IMR-90 (cell line): ENCODE measurements around the gene PCDHGA2. TPM values are rescaled to one million over a fixed set of nuclear protein-coding genes. Genes with fewer than 3 reads are reported as not detected.
"Not testable (repeated sequence)": the region's sequence is repeated elsewhere in the genome, so short reads cannot be mapped to it uniquely, and the experiment has no call there.

ENCODE experiments used
- ATAC-seq: fragments of 200-7000 bp; cut with Tn5 transposase; 2 replicates; pipeline ENCODE4 v1.9.1; 2020; ENCODE audit warnings: low read depth, mild to moderate bottlenecking, moderate library complexity
- BruUV-seq: library from RNA; stranded (reverse); fragments of 400-500 nt; replicated peaks from 2 replicates; lab custom pipeline; 2021; lab: Mats Ljungman, UMichigan
- CTCF ChIA-PET: fragments of 300-600 bp; formaldehyde crosslinking; extraction: SDS; loops from one replicate; lab custom pipeline; 2021; ENCODE audit warnings: antibody characterized with exemption; lab: Yijun Ruan, JAX
- POLR2A ChIA-PET: fragments of 300-600 bp; sonication (Branson Sonifier 250); formaldehyde crosslinking; loops from one replicate; lab custom pipeline; 2022; ENCODE audit warnings: antibody characterized with exemption; ENCODE audit not compliant: unreplicated experiment; lab: Charles Lee
- DNase-seq: peaks from one replicate; pipeline ENCODE4 v3.0.0; 2013
- H2AFZ ChIP-seq: replicated peaks from 2 replicates; pipeline ENCODE3; 2013; ENCODE audit warnings: low read length, mild to moderate bottlenecking; ENCODE audit not compliant: poor library complexity
- H2AK5ac ChIP-seq: 2 replicates; pipeline ENCODE4 v1.6.1; 2013; ENCODE audit warnings: low read depth, low read length, inconsistent platforms
- H2AK9ac ChIP-seq: replicated peaks from 2 replicates; pipeline ENCODE3; 2013; ENCODE audit warnings: mild to moderate bottlenecking, low read depth, low read length, moderate library complexity; ENCODE audit not compliant: poor library complexity
- H2BK120ac ChIP-seq: 2 replicates; pipeline ENCODE4 v1.6.1; 2013; ENCODE audit warnings: low read depth, low read length, inconsistent platforms
- H2BK15ac ChIP-seq: 3 replicates; pipeline ENCODE4 v1.6.1; 2013; ENCODE audit warnings: low read depth, low read length, inconsistent platforms
- H2BK20ac ChIP-seq: 2 replicates; pipeline ENCODE4 v1.6.1; 2013; ENCODE audit warnings: low read depth, mild to moderate bottlenecking, inconsistent platforms, low read length, moderate library complexity
- H2BK5ac ChIP-seq: 2 replicates; pipeline ENCODE4 v1.6.1; 2013; ENCODE audit warnings: mild to moderate bottlenecking, low read depth, low read length, inconsistent platforms; ENCODE audit not compliant: poor library complexity, severe bottlenecking
- H3K14ac ChIP-seq: replicated peaks from 2 replicates; pipeline ENCODE4 v1.6.1; 2013; ENCODE audit warnings: low read depth, low read length, inconsistent platforms
- H3K18ac ChIP-seq: 2 replicates; pipeline ENCODE4 v1.6.1; 2013; ENCODE audit warnings: low read depth, low read length, control low read depth
- H3K23ac ChIP-seq: 2 replicates; pipeline ENCODE4 v1.6.1; 2013; ENCODE audit warnings: low read depth, low read length, inconsistent platforms
- H3K27ac ChIP-seq: 2 replicates; pipeline ENCODE4 v1.5.1; 2013; ENCODE audit warnings: mild to moderate bottlenecking, control low read depth, low read length; ENCODE audit not compliant: insufficient read depth
- H3K27me3 ChIP-seq: 2 replicates; pipeline ENCODE4 v1.6.1; 2013; ENCODE audit warnings: low read length; ENCODE audit not compliant: control insufficient read depth, insufficient read depth
- H3K36me3 ChIP-seq: 2 replicates; pipeline ENCODE4 v1.6.1; 2013; ENCODE audit warnings: low read length, mixed read lengths; ENCODE audit not compliant: control insufficient read depth, insufficient read depth
- H3K4ac ChIP-seq: 2 replicates; pipeline ENCODE4 v1.6.1; 2013; ENCODE audit warnings: low read depth, low read length, inconsistent platforms
- H3K4me1 ChIP-seq: 2 replicates; pipeline ENCODE4 v1.6.1; 2013; ENCODE audit warnings: low read length, mixed read lengths; ENCODE audit not compliant: control insufficient read depth, insufficient read depth
- H3K4me2 ChIP-seq: 2 replicates; pipeline ENCODE4 v1.6.1; 2013; ENCODE audit warnings: low read depth, mild to moderate bottlenecking, control low read depth, low read length, moderate library complexity
- H3K4me3 ChIP-seq: 2 replicates; pipeline ENCODE4 v1.5.1; 2013; ENCODE audit warnings: low read depth, mild to moderate bottlenecking, control low read depth, low read length, moderate library complexity; ENCODE audit not compliant: insufficient read depth
- H3K56ac ChIP-seq: 2 replicates; pipeline ENCODE4 v1.6.1; 2013; ENCODE audit warnings: low read length, inconsistent platforms; ENCODE audit not compliant: insufficient read depth; ENCODE audit errors: extremely low read depth
- H3K79me1 ChIP-seq, 2 experiments: 2 replicates each; pipeline ENCODE4 v1.6.1; 2013; ENCODE audit warnings: low read length in 2 of 2, inconsistent platforms in 1 of 2, low read depth in 1 of 2
- H3K9ac ChIP-seq: 2 replicates; pipeline ENCODE4 v1.6.1; 2013; ENCODE audit warnings: low read depth, low read length, control low read depth
- H3K9me1 ChIP-seq: 2 replicates; pipeline ENCODE4 v1.6.1; 2013; ENCODE audit warnings: low read length, inconsistent platforms; ENCODE audit not compliant: insufficient read depth
- H3K9me3 ChIP-seq: 2 replicates; pipeline ENCODE4 v1.6.1; 2013; ENCODE audit warnings: low read length; ENCODE audit not compliant: control insufficient read depth, insufficient read depth
- H4K20me1 ChIP-seq: 2 replicates; pipeline ENCODE4 v1.6.1; 2013; ENCODE audit warnings: low read length, inconsistent platforms; ENCODE audit not compliant: insufficient read depth
- H4K5ac ChIP-seq: 2 replicates; pipeline ENCODE4 v1.6.1; 2013; ENCODE audit warnings: mild to moderate bottlenecking, low read depth, low read length, control low read depth
- H4K8ac ChIP-seq, 2 experiments: 2 replicates each; pipeline ENCODE4 v1.6.1; 2013; ENCODE audit warnings: low read depth in 2 of 2, low read length in 2 of 2, control low read depth in 1 of 2, inconsistent platforms in 1 of 2
- H4K91ac ChIP-seq: 2 replicates; pipeline ENCODE4 v1.6.1; 2013; ENCODE audit warnings: low read depth, low read length, inconsistent platforms; ENCODE audit not compliant: insufficient read depth
- MAFK ChIP-seq: IDR thresholded peaks from 2 replicates; pipeline ENCODE4 v1.6.1; 2012; ENCODE audit warnings: low read depth, low read length, improper control_type of control experiment
- WGBS, 2 experiments: methylation state at CpG; one replicate each; pipeline versions ENCODE4 v1.1.5 to v1.1.7; 2013; ENCODE audit warnings: missing lambda C conversion rate in 2 of 2; ENCODE audit not compliant: insufficient read length in 1 of 2; ENCODE audit errors: extremely low coverage in 2 of 2; 5-methylcytosine and 5-hydroxymethylcytosine counted together
- dilution Hi-C: fragments of 300-500 bp; cut with HindIII; formaldehyde crosslinking; loops from one replicate; pipeline ENCODE4 v1.14.3; 2018; ENCODE audit warnings: low sequenced_read_pairs; ENCODE audit not compliant: unreplicated experiment
- in situ Hi-C: fragments of 300-500 bp; cut with MboI; formaldehyde crosslinking; loops from 3 replicates; pipeline ENCODE4 v1.14.3; 2019; ENCODE audit warnings: low sequenced_read_pairs, inconsistent platforms, mixed read lengths
- intact Hi-C: fragments of 100-400 bp; cut with micrococcal nuclease; formaldehyde crosslinking; loops from 2 replicates; pipeline ENCODE4 v1.10.0; 2022
- polyA plus RNA-seq, 3 experiments: library from polyadenylated mRNA; depleted of rRNA; stranded (reverse); fragments of >200 nt; gene quantifications; 2 replicates each; pipeline ENCODE4 v1.2.3, GENCODE V29; 2012; ENCODE audit warnings: low replicate concordance in 1 of 3
- total RNA-seq: library from RNA; depleted of rRNA; stranded (reverse); fragments of >200 nt; gene quantifications from 2 replicates; pipeline ENCODE4 v1.2.3, GENCODE V29; 2012

The PCDHGA2 gene
- total and polyA plus RNA-seq, 2 of the 4 experiments (the other 2 are of a cell fraction), result 3.4 to 3.6 TPM

DNA sequence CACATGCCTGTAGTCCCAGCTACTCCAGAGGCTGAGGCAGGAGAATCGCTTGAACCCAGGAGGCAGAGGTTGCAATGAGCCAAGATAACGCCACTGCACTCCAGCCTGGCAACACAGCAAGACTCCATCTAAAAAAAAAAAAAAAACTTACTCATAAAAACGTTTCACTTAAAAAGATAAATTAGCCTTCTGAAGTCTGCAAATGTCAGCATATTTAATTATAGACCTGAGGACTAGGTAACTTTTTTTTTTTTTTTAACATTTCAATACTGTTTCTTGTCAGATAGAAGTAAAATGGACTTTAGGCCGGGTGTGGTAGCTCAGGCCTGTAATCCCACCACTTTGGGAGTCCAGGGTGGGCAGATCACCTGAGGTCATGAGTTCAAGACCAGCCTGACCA, 21.6 kb upstream of the PCDHGA2 start:
- H3K14ac ChIP-seq, H3K23ac ChIP-seq, H3K4me2 ChIP-seq, H4K8ac ChIP-seq, H3K4ac ChIP-seq, H2BK15ac ChIP-seq, H2BK5ac ChIP-seq, H3K9ac ChIP-seq, H3K27ac ChIP-seq, in situ Hi-C loops, intact Hi-C loops, POLR2A ChIA-PET, H3K4me3 ChIP-seq, H4K5ac ChIP-seq, H4K20me1 ChIP-seq, H2AK5ac ChIP-seq, DNase-seq, H2AK9ac ChIP-seq, H2AFZ ChIP-seq, H3K18ac ChIP-seq, dilution Hi-C loops, H2BK120ac ChIP-seq, ATAC-seq, H3K4me1 ChIP-seq, CTCF ChIA-PET, H3K27me3 ChIP-seq, H3K56ac ChIP-seq, H2BK20ac ChIP-seq, H4K91ac ChIP-seq, BruUV-seq, H3K9me1 ChIP-seq: not testable (repeated sequence)
- H3K36me3 ChIP-seq, result peaks cover 12% of the 10 kb centered on the region
- peaks cover 15 to 17% of the 10 kb centered on the region in 2 experiments for H3K79me1 ChIP-seq
- no CpG with 5 or more reads among the region's 4 CpGs for WGBS, 2 experiments
- TF ChIP-seq MAFK, result peak; percentile 22; the same call in 1 of the 2 replicates
- H3K9me3 ChIP-seq, result peaks cover 50% of the 10 kb centered on the region
